OCI-LY1 (cell line): ENCODE measurements around the gene CPLX1.

ENCODE experiments used
- H2AFZ ChIP-seq: fragments of 200-600 bp; sonication (generic), shearing (Covaris generic); 2 replicates; pipeline ENCODE4 v1.6.0; 2014; ENCODE audit warnings: antibody characterized with exemption, mild to moderate bottlenecking, low read length
- H3F3A ChIP-seq: fragments of 200-600 bp; sonication (generic), shearing (Covaris generic); 2 replicates; pipeline ENCODE4 v1.6.0; 2014; ENCODE audit warnings: mild to moderate bottlenecking, antibody characterized with exemption, low read length, moderate library complexity; ENCODE audit not compliant: insufficient read depth
- H3K27ac ChIP-seq: fragments of 200-600 bp; sonication (generic); 2 replicates; pipeline ENCODE4 v1.5.1; 2014; ENCODE audit warnings: low read length, mixed run types, mild to moderate bottlenecking, low read depth; ENCODE audit not compliant: poor library complexity, severe bottlenecking
- H3K27me3 ChIP-seq: fragments of 200-600 bp; sonication (generic); 2 replicates; pipeline ENCODE4 v1.6.0; 2014; ENCODE audit warnings: antibody characterized with exemption, mild to moderate bottlenecking, low read length, moderate library complexity; ENCODE audit not compliant: insufficient read depth
- H3K36me3 ChIP-seq: fragments of 200-600 bp; sonication (generic); 2 replicates; pipeline ENCODE4 v1.6.1; 2014; ENCODE audit warnings: mild to moderate bottlenecking, antibody characterized with exemption, low read length, moderate library complexity, mixed read lengths; ENCODE audit not compliant: insufficient read depth
- H3K4me1 ChIP-seq: fragments of 200-600 bp; sonication (generic); 2 replicates; pipeline ENCODE4 v1.5.1; 2014; ENCODE audit warnings: mild to moderate bottlenecking, low read length, moderate library complexity; ENCODE audit not compliant: insufficient read depth, severe bottlenecking
- H3K4me2 ChIP-seq: fragments of 200-600 bp; sonication (generic), shearing (Covaris generic); 2 replicates; pipeline ENCODE4 v1.6.1; 2014; ENCODE audit warnings: low read length
- H3K4me3 ChIP-seq: fragments of 200-600 bp; sonication (generic); 2 replicates; pipeline ENCODE4 v1.5.1; 2014; ENCODE audit warnings: low read length, low read depth, mild to moderate bottlenecking, mixed read lengths; ENCODE audit not compliant: poor library complexity, severe bottlenecking
- H3K79me2 ChIP-seq: fragments of 200-600 bp; shearing (Covaris generic); 2 replicates; pipeline ENCODE4 v1.6.1; 2016; ENCODE audit warnings: mixed run types, low read length, mixed read lengths; ENCODE audit not compliant: insufficient read depth
- H3K9ac ChIP-seq: fragments of 200-600 bp; sonication (generic), shearing (Covaris generic); 2 replicates; pipeline ENCODE4 v1.6.1; 2014; ENCODE audit warnings: mild to moderate bottlenecking, low read length, mixed read lengths
- H3K9me2 ChIP-seq: fragments of 200-600 bp; sonication (generic), shearing (Covaris generic); 2 replicates; pipeline ENCODE4 v1.6.1; 2014; ENCODE audit warnings: low read depth, mild to moderate bottlenecking, low read length, mixed read lengths
- H3K9me3 ChIP-seq: fragments of 200-600 bp; shearing (Covaris generic); 2 replicates; pipeline ENCODE4 v1.6.1; 2014; ENCODE audit warnings: low read length, mixed read lengths
- H4K20me1 ChIP-seq: fragments of 200-600 bp; sonication (generic), shearing (Covaris generic); 2 replicates; pipeline ENCODE4 v1.6.0; 2016; ENCODE audit warnings: mild to moderate bottlenecking, low read length; ENCODE audit not compliant: insufficient read depth
- CTCF ChIP-seq: fragments of 200-600 bp; sonication (generic), shearing (Covaris generic); IDR thresholded peaks from 2 replicates; pipeline ENCODE4 v1.5.1; 2017; ENCODE audit warnings: mild to moderate bottlenecking, antibody characterized with exemption, low read length, moderate library complexity, mixed read lengths
- EZH2 ChIP-seq: fragments of 200-600 bp; sonication (generic), shearing (Covaris generic); IDR thresholded peaks from 2 replicates; pipeline ENCODE4 v1.8.0; 2017; ENCODE audit warnings: borderline replicate concordance, mixed run types, mild to moderate bottlenecking, antibody characterized with exemption, low read length, moderate library complexity, mixed read lengths

CPLX1 gene

GRCh38 chr4:832536-832935 lies 6.6 kb upstream of the CPLX1 start:
- no peak for TF ChIP-seq EZH2
- TF ChIP-seq CTCF = no peak
- Histone ChIP-seq H3K4me1 (no peaks in the 10 kb centered on the region), H4K20me1 (no peaks in the 10 kb centered on the region), H3K27ac (no peak overlapping the region), H3K9ac (no peak overlapping the region), H2AFZ (no peak overlapping the region), H3K9me3 (no peaks in the 10 kb centered on the region), H3K27me3 (no peaks in the 10 kb centered on the region; the same call in 1 of the 2 replicates), H3F3A (no peaks in the 10 kb centered on the region), H3K36me3 (no peaks in the 10 kb centered on the region; the same call in 1 of the 2 replicates), H3K4me3 (no peak overlapping the region), H3K9me2 (no peaks in the 10 kb centered on the region), H3K79me2 (no peaks in the 10 kb centered on the region), H3K4me2 (no peak overlapping the region)

GRCh38 chr4:832108-832507 lies 6.2 kb upstream of the CPLX1 start:
- no peak overlapping the region for H3K4me2 ChIP-seq
- no peaks in the 10 kb centered on the region for H3K9me2 ChIP-seq
- no peaks in the 10 kb centered on the region for H3K79me2 ChIP-seq
- H3K27ac ChIP-seq = no peak overlapping the region
- H3K9me3 ChIP-seq = no peaks in the 10 kb centered on the region
- no peaks in the 10 kb centered on the region for H3K36me3 ChIP-seq
- H3F3A ChIP-seq = no peaks in the 10 kb centered on the region
- H3K9ac ChIP-seq = no peak overlapping the region
- no peak overlapping the region for H2AFZ ChIP-seq
- no peak overlapping the region for H3K4me3 ChIP-seq
- TF ChIP-seq CTCF (no peak), EZH2 (no peak)
- H4K20me1 ChIP-seq = no peaks in the 10 kb centered on the region
- no peaks in the 10 kb centered on the region for H3K4me1 ChIP-seq
- no peaks in the 10 kb centered on the region; the same call in 1 of the 2 replicates for H3K27me3 ChIP-seq

- Histone ChIP-seq H2AFZ (no peak overlapping the region), H3K79me2 (no peaks in the 10 kb centered on the region), H3K4me1 (no peaks in the 10 kb centered on the region), H3K27me3 (no peaks in the 10 kb centered on the region), H3K27ac (no peak overlapping the region), H3K36me3 (no peaks in the 10 kb centered on the region), H4K20me1 (no peaks in the 10 kb centered on the region), H3K4me3 (no peak overlapping the region), H3K9me3 (no peaks in the 10 kb centered on the region), H3K9me2 (no peaks in the 10 kb centered on the region), H3F3A (no peaks in the 10 kb centered on the region), H3K4me2 (no peak overlapping the region), H3K9ac (no peak overlapping the region)
- TF ChIP-seq EZH2 (no peak), CTCF (no peak)
These were observed 5.5 kb upstream of the CPLX1 start for GRCh38 chr4:831483-831805.
